SK-N-SH treated with all-trans-retinoic acid at 6 μM for 48 hours (cell line): Measurements from ENCODE around the gene SCO2.

Experiments
- ATAC-seq: fragments of 200-7000 bp; cut with Tn5 transposase; 3 replicates; pipeline ENCODE4 v1.9.1; 2020; ENCODE audit warnings: mild to moderate bottlenecking, moderate library complexity
- ARNTL ChIP-seq: fragments of 450-650 bp; formaldehyde crosslinking; IDR thresholded peaks from 2 replicates; pipeline ENCODE4 v1.5.0; 2020; ENCODE audit warnings: low read depth, mild to moderate bottlenecking, moderate library complexity, borderline replicate concordance
- BACH2 ChIP-seq: fragments of 250-450 bp; sonication (Bioruptor Pico); IDR thresholded peaks from 2 replicates; pipeline ENCODE4 v1.9.0; 2021; ENCODE audit warnings: mild to moderate bottlenecking, borderline replicate concordance
- CREB5 ChIP-seq: fragments of 250-450 bp; sonication (Bioruptor Pico); IDR thresholded peaks from 2 replicates; pipeline ENCODE4 v1.5.1; 2020; ENCODE audit warnings: low read depth, mild to moderate bottlenecking, moderate library complexity
- CSDC2 ChIP-seq: fragments of 250-450 bp; sonication (Bioruptor Pico); IDR thresholded peaks from 2 replicates; pipeline ENCODE4 v1.5.0; 2020; ENCODE audit warnings: mild to moderate bottlenecking, moderate library complexity
- ESRRG ChIP-seq: fragments of 250-450 bp; sonication (Bioruptor Pico); IDR thresholded peaks from 2 replicates; pipeline ENCODE4 v1.6.1; 2021; ENCODE audit warnings: mild to moderate bottlenecking
- GLIS3 ChIP-seq: fragments of 250-450 bp; sonication (Bioruptor Pico); IDR thresholded peaks from 2 replicates; pipeline ENCODE4 v1.5.0; 2020; ENCODE audit warnings: mild to moderate bottlenecking, moderate library complexity
- ISL1 ChIP-seq: fragments of 250-450 bp; sonication (Bioruptor Pico); IDR thresholded peaks from 2 replicates; pipeline ENCODE4 v2.1.2; 2022; ENCODE audit warnings: mild to moderate bottlenecking, moderate library complexity
- OSR1 ChIP-seq: fragments of 250-450 bp; sonication (Bioruptor Pico); IDR thresholded peaks from 2 replicates; pipeline ENCODE4 v1.8.0; 2022; ENCODE audit warnings: moderate library complexity, mild to moderate bottlenecking, inconsistent platforms
- PATZ1 ChIP-seq: fragments of 250-450 bp; sonication (Bioruptor Pico); IDR thresholded peaks from 2 replicates; pipeline ENCODE4 v1.8.0; 2020; ENCODE audit warnings: mild to moderate bottlenecking, moderate library complexity, borderline replicate concordance
- POU6F1 ChIP-seq: fragments of 250-450 bp; sonication (Bioruptor Pico); IDR thresholded peaks from 2 replicates; pipeline ENCODE4 v1.8.0; 2021; ENCODE audit warnings: low read depth, mild to moderate bottlenecking, moderate library complexity, borderline replicate concordance
- PPARA ChIP-seq: fragments of 250-450 bp; sonication (Bioruptor Pico); IDR thresholded peaks from 2 replicates; pipeline ENCODE4 v1.5.0; 2020; ENCODE audit warnings: mild to moderate bottlenecking, borderline replicate concordance
- RARB ChIP-seq: fragments of 250-450 bp; sonication (Bioruptor Pico); IDR thresholded peaks from 2 replicates; pipeline ENCODE4 v1.8.0; 2021; ENCODE audit warnings: mild to moderate bottlenecking, moderate library complexity
- SNAI2 ChIP-seq: fragments of 250-450 bp; sonication (Bioruptor Pico); IDR thresholded peaks from 2 replicates; pipeline ENCODE4 v1.5.0; 2020; ENCODE audit warnings: mild to moderate bottlenecking, moderate library complexity
- TCF4 ChIP-seq: fragments of 250-450 bp; sonication (Bioruptor Pico); IDR thresholded peaks from 2 replicates; pipeline ENCODE4 v1.8.0; 2021; ENCODE audit warnings: mild to moderate bottlenecking, moderate library complexity, borderline replicate concordance
- TOX ChIP-seq: fragments of 250-450 bp; sonication (Bioruptor Pico); IDR thresholded peaks from 2 replicates; pipeline ENCODE4 v1.8.0; 2021; ENCODE audit warnings: mild to moderate bottlenecking, moderate library complexity, borderline replicate concordance
- TSHZ2 ChIP-seq: fragments of 250-450 bp; sonication (Bioruptor Pico); IDR thresholded peaks from 2 replicates; pipeline ENCODE4 v1.5.0; 2020; ENCODE audit warnings: mild to moderate bottlenecking, moderate library complexity
- ZC3H10 ChIP-seq: fragments of 250-450 bp; sonication (Bioruptor Pico); IDR thresholded peaks from 2 replicates; pipeline ENCODE4 v1.5.1; 2021; ENCODE audit warnings: mild to moderate bottlenecking, moderate library complexity
- ZFP3 ChIP-seq: fragments of 250-450 bp; sonication (Bioruptor Pico); IDR thresholded peaks from 2 replicates; pipeline ENCODE4 v1.5.0; 2020; ENCODE audit warnings: mild to moderate bottlenecking, moderate library complexity
- ZFP30 ChIP-seq: fragments of 450-650 bp; formaldehyde crosslinking; IDR thresholded peaks from 2 replicates; pipeline ENCODE4 v1.5.0; 2022; ENCODE audit warnings: mild to moderate bottlenecking, moderate library complexity
- ZNF565 ChIP-seq: fragments of 450-650 bp; formaldehyde crosslinking; conservative IDR thresholded peaks from 2 replicates; pipeline ENCODE4 v1.5.0; 2020; ENCODE audit warnings: low read depth, mild to moderate bottlenecking, moderate library complexity
- ZNF70 ChIP-seq: fragments of 450-650 bp; formaldehyde crosslinking; IDR thresholded peaks from 2 replicates; pipeline ENCODE4 v1.5.0; 2020; ENCODE audit warnings: mild to moderate bottlenecking, moderate library complexity
- ZNF8 ChIP-seq: fragments of 450-650 bp; formaldehyde crosslinking; IDR thresholded peaks from 2 replicates; pipeline ENCODE4 v1.5.0; 2020; ENCODE audit warnings: mild to moderate bottlenecking, moderate library complexity

SCO2 gene

GRCh38 chr22:50488886-50489285, 36.5 kb downstream of the SCO2 start:
- no peak for ATAC-seq
- no peak for TF ChIP-seq PPARA (CRISPR knock-in tag)
- TF ChIP-seq ISL1, result no peak
- TF ChIP-seq CSDC2 (CRISPR knock-in tag), result no peak
- TF ChIP-seq SNAI2, result no peak
- TF ChIP-seq ZFP3 (CRISPR knock-in tag), result no peak
- TF ChIP-seq CREB5 (CRISPR knock-in tag), result no peak
- no peak for TF ChIP-seq ESRRG
- TF ChIP-seq POU6F1 (CRISPR knock-in tag), result no peak
- no peak for TF ChIP-seq ZNF565 (CRISPR knock-in tag)
- no peak for TF ChIP-seq ZC3H10 (CRISPR knock-in tag)
- no peak for TF ChIP-seq ZFP30 (CRISPR knock-in tag)
- TF ChIP-seq GLIS3 (CRISPR knock-in tag), result no peak
- TF ChIP-seq PATZ1, result no peak
- TF ChIP-seq ZNF8, result no peak
- TF ChIP-seq BACH2 (CRISPR knock-in tag), result no peak
- TF ChIP-seq RARB (CRISPR knock-in tag), result no peak
- TF ChIP-seq, all 23 proteins: peak for 0

GRCh38 chr22:50488006-50488677, 37.3 kb downstream of the SCO2 start:
- no peak for TF ChIP-seq CSDC2 (CRISPR knock-in tag)
- TF ChIP-seq ZFP30 (CRISPR knock-in tag), result no peak
- TF ChIP-seq OSR1 (CRISPR knock-in tag), result no peak
- no peak for TF ChIP-seq ZNF8
- TF ChIP-seq ZNF565 (CRISPR knock-in tag), result no peak
- no peak for TF ChIP-seq ZNF70 (CRISPR knock-in tag)
- no peak for TF ChIP-seq ISL1
- no peak for TF ChIP-seq POU6F1 (CRISPR knock-in tag)
- TF ChIP-seq TCF4 (CRISPR knock-in tag), result no peak
- no peak for TF ChIP-seq TSHZ2
- TF ChIP-seq RARB (CRISPR knock-in tag), result no peak
- no peak for TF ChIP-seq TOX (CRISPR knock-in tag)
- no peak for TF ChIP-seq SNAI2
- TF ChIP-seq ARNTL (CRISPR knock-in tag), result no peak
- TF ChIP-seq GLIS3 (CRISPR knock-in tag), result no peak
- no peak for TF ChIP-seq PPARA (CRISPR knock-in tag)
- TF ChIP-seq CREB5 (CRISPR knock-in tag), result no peak
- TF ChIP-seq PATZ1, result no peak
- no peak for ATAC-seq
